ENCODE data around the gene CTXND2. TPM values are rescaled to one million over a fixed set of nuclear protein-coding genes. Genes with fewer than 3 reads are reported as not detected.
A peak's percentile ranks its signal among the peaks of the same experiment; 100 is the strongest.
"Not testable (repeated sequence)": the region's sequence is repeated elsewhere in the genome, so short reads cannot be mapped to it uniquely, and the experiment has no call there.

The CTXND2 gene
- total RNA-seq, result not detected
- long read RNA-seq, result 0 reads

DNA sequence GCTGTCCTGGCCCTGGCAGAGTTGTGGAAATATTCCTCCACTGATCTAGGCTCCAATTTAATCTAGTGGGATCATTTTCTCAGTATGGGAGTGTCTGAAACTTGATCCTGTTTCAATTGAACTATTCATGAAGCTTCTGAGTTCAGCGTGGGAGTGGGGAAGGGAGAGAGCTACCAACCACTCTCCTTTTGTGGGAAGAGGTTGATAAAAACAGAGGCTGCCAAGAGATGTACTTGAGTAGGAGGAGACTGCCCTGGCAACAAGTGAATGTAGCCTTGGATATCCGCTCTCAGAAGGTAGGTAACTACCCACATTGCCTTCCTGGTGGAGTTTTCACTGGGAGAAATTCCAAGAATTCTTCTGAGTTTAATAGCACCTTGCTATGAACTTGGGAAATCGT is at the start of gene CTXND2:
Gene CTXND2 (plus strand): TSS at position 119 of the 400 bp plus-strand sequence. CDS start 25,179 bp downstream, outside the sequence.
- no peak for ATAC-seq (ENCODE audit: poor library complexity)
- DNase-seq, result no peak
- intact Hi-C loops (cut with DNase I), result no loop called here

DNA sequence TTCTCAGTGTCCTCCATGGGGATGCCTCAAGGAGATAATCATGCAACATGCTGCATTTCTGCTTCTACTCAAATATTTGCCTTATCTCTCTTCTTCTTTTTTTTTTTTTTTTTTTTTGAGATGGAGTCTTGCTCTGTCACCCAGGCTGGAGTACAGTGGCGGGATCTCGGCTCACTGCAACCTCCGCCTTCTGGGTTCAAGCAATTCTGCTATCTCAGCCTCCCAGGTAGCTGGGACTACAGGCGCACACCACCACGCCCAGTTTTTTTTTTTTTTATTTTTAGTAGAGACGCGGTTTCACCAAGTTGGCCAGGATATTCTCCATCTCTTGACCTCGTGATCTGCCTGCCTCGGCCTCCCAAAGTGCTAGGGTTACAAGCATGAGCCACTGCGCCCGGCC is 46.1 kb upstream of the CTXND2 start:
- intact Hi-C loops (cut with DNase I); ATAC-seq (ENCODE audit: poor library complexity); DNase-seq: not testable (repeated sequence)

- ATAC-seq (ENCODE audit: poor library complexity) (no peak), DNase-seq (no peak)
- intact Hi-C loops (cut with DNase I), result no loop called here
Measured at GRCh38 chr1:150841626-150842025, 45.3 kb upstream of the CTXND2 start.

DNA sequence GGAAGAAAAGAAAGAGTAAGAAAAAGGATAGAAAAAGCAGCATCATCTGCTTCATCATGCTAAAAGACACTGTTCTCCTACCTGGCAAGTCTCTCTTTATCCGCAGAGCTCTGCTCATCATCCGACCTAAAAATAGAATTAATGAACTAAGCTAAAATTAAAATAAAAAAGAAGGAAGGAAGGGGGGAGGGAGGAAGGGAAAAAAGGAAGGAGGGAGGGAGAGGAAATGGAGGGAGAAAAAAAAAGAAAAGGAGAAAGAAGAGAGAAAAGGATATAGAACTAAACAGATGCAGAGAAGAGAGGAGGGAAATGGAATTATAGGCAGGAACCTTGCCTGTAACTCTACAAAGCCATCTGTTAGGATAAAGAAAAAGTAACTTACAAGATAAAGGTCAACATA is 44.6 kb upstream of the CTXND2 start:
- ATAC-seq (ENCODE audit: poor library complexity), result no peak
- intact Hi-C loops (cut with DNase I), result no loop called here
- DNase-seq, result no peak

GRCh38 chr1:150842964-150843363 is 44.0 kb upstream of the CTXND2 start:
- ATAC-seq (ENCODE audit: poor library complexity) (no peak), DNase-seq (no peak)
- intact Hi-C loops (cut with DNase I), result no loop called here

DNA sequence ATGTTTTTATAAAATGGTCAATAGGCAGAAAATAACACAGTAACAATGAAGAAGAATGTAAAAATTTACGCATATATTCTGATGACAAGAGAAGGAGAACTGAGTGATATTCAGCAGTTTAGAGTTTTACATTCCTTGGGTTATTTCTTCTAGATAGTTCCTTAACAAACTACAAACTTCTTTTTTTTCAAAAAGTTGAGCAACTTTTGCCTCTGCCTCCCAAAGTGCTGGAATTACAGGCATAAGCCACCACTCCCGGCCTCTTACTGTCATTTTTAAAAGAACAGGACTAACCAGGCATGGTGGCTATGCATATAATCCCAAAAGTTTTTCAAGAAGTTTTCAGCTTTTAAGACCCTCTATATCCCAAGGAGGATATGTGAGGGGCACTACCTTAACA is 43.5 kb upstream of the CTXND2 start:
- DNase-seq (no peak), ATAC-seq (ENCODE audit: poor library complexity) (no peak)
- intact Hi-C loops (cut with DNase I), result no loop called here

DNA sequence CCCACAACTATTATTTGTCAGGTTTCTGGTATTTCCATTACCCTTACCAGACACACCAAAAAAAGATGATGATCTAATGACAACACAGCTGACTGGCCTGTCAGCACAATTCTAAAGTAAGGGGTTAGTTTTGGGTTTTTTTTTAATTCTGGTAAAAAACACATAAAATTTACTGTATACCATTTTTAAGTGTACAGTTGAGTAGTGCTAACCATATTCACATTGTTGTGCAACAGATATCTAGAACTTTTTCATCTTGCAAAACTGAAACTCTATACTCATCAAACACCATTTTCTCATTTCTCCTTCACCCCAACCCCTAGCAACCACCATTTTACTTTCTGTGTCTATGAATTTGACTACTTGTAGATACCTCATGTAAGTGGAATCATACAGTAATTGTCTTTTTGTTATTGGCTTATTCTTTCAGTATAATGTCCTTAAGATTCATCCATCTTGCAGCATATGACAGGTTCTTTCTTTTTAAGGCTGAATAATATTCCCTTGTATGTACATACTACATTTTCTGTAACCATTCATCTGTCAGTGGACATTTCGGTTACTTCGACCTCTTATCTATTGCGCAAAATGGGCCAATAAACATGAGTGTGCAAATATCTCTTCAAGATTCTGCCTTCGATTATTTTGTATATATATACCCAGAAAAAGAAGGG is 40.3 kb upstream of the CTXND2 start:
- no peak for DNase-seq
- intact Hi-C loops (cut with DNase I), result no loop called here
- ATAC-seq (ENCODE audit: poor library complexity), result no peak

GRCh38 chr1:150850801-150851362 is 36.1 kb upstream of the CTXND2 start:
- DNase-seq; ATAC-seq (ENCODE audit: poor library complexity); intact Hi-C loops (cut with DNase I): not testable (repeated sequence)

DNA sequence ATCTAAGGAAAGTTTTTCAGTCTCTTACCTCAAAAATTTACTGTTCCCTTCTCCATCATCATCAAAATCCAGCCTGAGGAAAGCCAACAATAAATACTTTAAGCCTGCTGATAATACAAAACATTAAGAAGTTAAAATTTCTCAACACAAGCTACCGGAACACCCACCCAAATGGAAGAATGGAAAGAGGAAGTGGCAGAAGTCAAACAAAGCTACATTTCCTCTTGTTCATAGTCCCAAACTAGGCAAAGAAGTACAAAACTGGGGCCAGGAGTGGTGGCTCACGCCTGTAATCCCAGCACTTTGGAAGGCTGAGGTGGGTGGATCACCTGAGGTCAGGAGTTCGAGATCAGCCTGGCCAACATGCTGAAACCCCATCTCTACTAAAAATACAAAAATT is 34.2 kb upstream of the CTXND2 start:
- intact Hi-C loops (cut with DNase I); ATAC-seq (ENCODE audit: poor library complexity): not testable (repeated sequence)

GRCh38 chr1:150863724-150864123 is 23.2 kb upstream of the CTXND2 start:
- intact Hi-C loops (cut with DNase I), result no loop called here
- ATAC-seq (ENCODE audit: poor library complexity) (no peak), DNase-seq (no peak)

More for the DNA sequence above, 34.2 kb upstream of the CTXND2 start:
- DNase-seq, result not testable (repeated sequence)

GRCh38 chr1:150864200-150864599 is 22.7 kb upstream of the CTXND2 start:
- DNase-seq; intact Hi-C loops (cut with DNase I); ATAC-seq (ENCODE audit: poor library complexity): not testable (repeated sequence)

GRCh38 chr1:150869683-150870082 is 17.3 kb upstream of the CTXND2 start:
- no peak for ATAC-seq (ENCODE audit: poor library complexity)
- DNase-seq, result no peak
- intact Hi-C loops (cut with DNase I), result no loop called here

GRCh38 chr1:150872572-150872971 is 14.4 kb upstream of the CTXND2 start:
- no peak for DNase-seq
- ATAC-seq (ENCODE audit: poor library complexity), result no peak
- intact Hi-C loops (cut with DNase I), result no loop called here

DNA sequence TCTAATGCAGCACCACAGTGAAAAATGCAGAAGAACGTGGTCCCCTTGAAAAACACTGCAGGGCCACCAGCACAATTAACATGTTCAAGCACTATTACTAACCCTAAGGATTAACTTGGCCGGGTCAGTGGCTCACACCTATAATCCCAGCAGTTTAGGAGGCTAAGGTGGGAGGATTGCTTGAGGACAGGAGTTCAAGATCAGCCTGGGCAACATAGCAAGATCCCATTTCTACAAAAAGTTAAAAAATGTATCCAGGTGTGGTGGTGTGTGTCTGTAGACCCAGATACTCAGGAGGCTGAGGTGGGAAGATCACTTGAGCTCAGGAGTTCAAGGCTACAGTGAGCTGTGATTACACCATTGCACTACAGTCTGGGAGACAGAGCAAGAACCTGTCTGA is 13.4 kb upstream of the CTXND2 start:
- no peak for ATAC-seq (ENCODE audit: poor library complexity)
- DNase-seq, result no peak
- intact Hi-C loops (cut with DNase I), result no loop called here

DNA sequence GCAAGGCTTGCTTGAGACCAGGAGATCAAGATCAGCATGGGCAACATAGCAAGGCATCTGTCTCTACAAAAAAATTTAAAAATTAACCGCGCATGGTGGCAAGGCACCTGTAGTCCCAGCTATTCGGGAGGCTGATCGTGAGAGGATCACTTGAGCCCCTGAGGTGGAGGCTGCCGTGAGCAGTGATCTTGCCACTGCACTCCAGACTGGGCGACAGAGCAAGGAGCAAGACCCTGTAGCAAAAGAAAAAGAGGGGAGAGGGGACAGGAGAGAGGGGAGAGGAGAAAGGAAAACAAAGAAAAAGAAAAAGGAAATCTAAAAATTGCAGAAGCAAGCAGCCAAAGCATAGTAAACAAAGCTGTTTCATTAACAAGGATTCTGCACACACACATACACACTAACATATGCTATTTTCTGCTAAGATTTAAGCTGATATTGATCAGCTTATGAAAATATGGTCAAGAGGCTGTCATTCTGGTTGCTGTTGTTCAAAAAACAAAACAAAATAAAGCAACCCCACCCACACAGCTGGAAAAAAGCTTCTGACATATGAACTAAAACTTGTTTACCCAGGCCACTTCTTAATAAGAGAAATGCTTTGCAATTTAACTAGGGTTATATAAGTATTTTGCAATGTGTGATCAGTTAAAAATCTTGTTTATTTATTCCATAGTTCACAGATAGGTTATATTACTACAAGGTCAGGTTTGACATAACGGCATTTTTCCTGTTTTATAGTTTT is 12.3 kb upstream of the CTXND2 start:
- no peak for DNase-seq
- intact Hi-C loops (cut with DNase I), result no loop called here
- ATAC-seq (ENCODE audit: poor library complexity), result no peak

- DNase-seq, result no peak
- intact Hi-C loops (cut with DNase I), result no loop called here
- ATAC-seq (ENCODE audit: poor library complexity), result no peak
Measured at GRCh38 chr1:150875197-150876118, 11.5 kb upstream of the CTXND2 start.

DNA sequence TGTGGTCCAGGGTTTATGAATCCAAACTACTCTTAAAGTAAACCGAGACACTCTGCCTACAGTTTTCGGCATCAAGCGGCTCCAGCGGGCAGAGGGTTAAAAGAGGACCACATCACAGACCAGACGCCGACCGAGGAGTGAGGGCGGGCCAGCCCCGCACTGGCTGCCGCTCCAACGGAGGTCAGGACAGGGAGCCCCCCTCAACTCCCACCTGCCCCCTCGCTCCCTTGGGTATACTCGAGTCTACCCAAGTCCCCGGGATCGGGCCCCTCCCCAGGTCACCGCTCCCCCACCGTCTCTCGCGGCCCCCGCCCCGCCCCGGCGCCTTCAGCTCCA is 10.8 kb upstream of the CTXND2 start:
- DNase-seq, result no peak
- ATAC-seq (ENCODE audit: poor library complexity), result peak; percentile 72
- intact Hi-C loops (cut with DNase I), result no loop called here

GRCh38 chr1:150878931-150879330 is 8.0 kb upstream of the CTXND2 start:
- DNase-seq; intact Hi-C loops (cut with DNase I); ATAC-seq (ENCODE audit: poor library complexity): not testable (repeated sequence)

Measured in Right ventricle myocardium superior (tissue), 1 donor.